ENCODE measurements around the gene PPM1K. TPM values are rescaled to one million over a fixed set of nuclear protein-coding genes. Genes with fewer than 3 reads are reported as not detected.

The PPM1K gene
- total and polyA plus RNA-seq, 4 experiments from 2014 or later = 82.2 to 84.5 (median 84.0) TPM

- Mint-ChIP-seq H3K4me1 (peaks cover 4 to 9% (median 5%) of the 10 kb centered on the region in 4 donors), H3K36me3 (no peaks in the 10 kb centered on the region), H3K27me3 (peaks cover 0 to 12% of the 10 kb centered on the region in 2 donors), H3K4me3 (peak overlapping the region in 2 of 8 donors; percentile 3 to 14), H3K27ac (peak overlapping the region in 1 of 7 donors; percentile 53), H3K9me3 (peaks cover 0 to 2% (median 0%) of the 10 kb centered on the region in 8 donors)
- intact Hi-C loops (cut with micrococcal nuclease) = loop anchor here (1.0 to 10.0 kb wide), 6 partner anchors 64 to 805 kb away; partner anchors contain the start of gene HERC5
- no peaks in the 10 kb centered on the region for H3K27me3 ChIP-seq (ENCODE audit: insufficient read depth, low read length)
- DNase-seq = peak in 4 of 5 donors; percentile 50 to 63 (median 53)
- no peaks in the 10 kb centered on the region for H3K36me3 ChIP-seq (ENCODE audit: insufficient read depth, low read length)
- ChIA-PET POLR2A (ENCODE audit: partially characterized antibody) (interaction anchor here (0.7 to 1.0 kb wide), 6 partner anchors 61 to 304 kb away, joined by 3 to 8 read pairs (median 4); partner anchors contain the start of genes HERC5, HERC6, PPM1K and PYURF), CTCF (ENCODE audit: partially characterized antibody) (interaction anchor here (0.6 to 14.6 kb wide), 32 partner anchors 8 to 804 kb away, joined by 3 to 469 read pairs (median 4); partner anchors contain the start of genes HERC5, PPM1K and PYURF)
- no peak overlapping the region for H3K27ac ChIP-seq (ENCODE audit: low read depth, low read length)
- no peak overlapping the region for H3K4me3 ChIP-seq (ENCODE audit: low read length in 2 of 2)
- H3K4me1 ChIP-seq (ENCODE audit: insufficient read depth, low read length) = no peaks in the 10 kb centered on the region
- no peaks in the 10 kb centered on the region for H3K9me3 ChIP-seq (ENCODE audit: control insufficient read depth in 1 of 2, low read length in 2 of 2)
Measured at GRCh38 chr4:88219099-88219498, 65.3 kb downstream of the PPM1K start.

- ChIA-PET POLR2A (ENCODE audit: partially characterized antibody) (interaction anchor here (1.5 kb wide), 1 partner anchor 298 kb away, joined by 4 read pairs; no protein-coding TSS in a partner anchor), CTCF (ENCODE audit: partially characterized antibody) (interaction anchor here (0.5 to 14.6 kb wide), 10 partner anchors 11 to 808 kb away, joined by 3 to 469 read pairs (median 3); partner anchors contain the start of gene PYURF)
- no peak overlapping the region for H3K4me3 Mint-ChIP-seq
- Histone ChIP-seq H3K27me3 (ENCODE audit: insufficient read depth, low read length) (no peaks in the 10 kb centered on the region), H3K4me1 (ENCODE audit: insufficient read depth, low read length) (no peaks in the 10 kb centered on the region), H3K27ac (ENCODE audit: low read depth, low read length) (no peak overlapping the region), H3K9me3 (ENCODE audit: control insufficient read depth in 1 of 2, low read length in 2 of 2) (no peaks in the 10 kb centered on the region), H3K36me3 (ENCODE audit: insufficient read depth, low read length) (no peaks in the 10 kb centered on the region), H3K4me3 (ENCODE audit: low read length in 2 of 2) (no peak overlapping the region)
- peaks cover 3 to 12% of the 10 kb centered on the region in 2 donors for H3K27me3 Mint-ChIP-seq
- H3K36me3 Mint-ChIP-seq = no peaks in the 10 kb centered on the region
- intact Hi-C loops (cut with micrococcal nuclease) = loop anchor here (10.0 kb wide), 1 partner anchor 458 kb away; no protein-coding TSS in a partner anchor
- H3K9me3 Mint-ChIP-seq = peaks cover 0 to 2% (median 0%) of the 10 kb centered on the region in 8 donors
- no peak for DNase-seq
- no peak overlapping the region for H3K27ac Mint-ChIP-seq
- H3K4me1 Mint-ChIP-seq = peaks cover 4 to 9% (median 5%) of the 10 kb centered on the region in 4 donors
Measured at GRCh38 chr4:88217169-88217568, 67.2 kb downstream of the PPM1K start.

GRCh38 chr4:88216395-88216794, 68.0 kb downstream of the PPM1K start:
- no peaks in the 10 kb centered on the region for H3K36me3 Mint-ChIP-seq
- no peak overlapping the region for H3K27ac Mint-ChIP-seq
- H3K9me3 ChIP-seq (ENCODE audit: control insufficient read depth in 1 of 2, low read length in 2 of 2) = no peaks in the 10 kb centered on the region
- ChIA-PET CTCF (ENCODE audit: partially characterized antibody) (interaction anchor here (0.8 to 14.6 kb wide), 10 partner anchors 10 to 537 kb away, joined by 3 to 469 read pairs (median 3); partner anchors contain the start of genes HERC5 and PYURF), POLR2A (ENCODE audit: partially characterized antibody) (interaction anchor here (1.5 kb wide), 1 partner anchor 299 kb away, joined by 4 read pairs; no protein-coding TSS in a partner anchor)
- no peaks in the 10 kb centered on the region for H3K4me1 ChIP-seq (ENCODE audit: insufficient read depth, low read length)
- H3K9me3 Mint-ChIP-seq = peaks cover 0 to 2% (median 0%) of the 10 kb centered on the region in 8 donors
- no peak for DNase-seq
- peaks cover 3 to 12% of the 10 kb centered on the region in 2 donors for H3K27me3 Mint-ChIP-seq
- no peak overlapping the region for H3K4me3 Mint-ChIP-seq
- no peaks in the 10 kb centered on the region for H3K27me3 ChIP-seq (ENCODE audit: insufficient read depth, low read length)
- H3K27ac ChIP-seq (ENCODE audit: low read depth, low read length) = no peak overlapping the region
- H3K4me3 ChIP-seq (ENCODE audit: low read length in 2 of 2) = no peak overlapping the region
- no peaks in the 10 kb centered on the region for H3K36me3 ChIP-seq (ENCODE audit: insufficient read depth, low read length)
- peaks cover 4 to 9% (median 6%) of the 10 kb centered on the region in 4 donors for H3K4me1 Mint-ChIP-seq
- intact Hi-C loops (cut with micrococcal nuclease) = loop anchor here (10.0 kb wide), 1 partner anchor 458 kb away; no protein-coding TSS in a partner anchor

GRCh38 chr4:88215351-88215750, 69.0 kb downstream of the PPM1K start:
- Mint-ChIP-seq H3K27ac (no peak overlapping the region), H3K9me3 (peaks cover 0 to 2% (median 0%) of the 10 kb centered on the region in 8 donors), H3K27me3 (peaks cover 3 to 12% of the 10 kb centered on the region in 2 donors), H3K4me3 (no peak overlapping the region), H3K4me1 (peaks cover 4 to 9% (median 6%) of the 10 kb centered on the region in 4 donors), H3K36me3 (no peaks in the 10 kb centered on the region)
- H3K4me3 ChIP-seq (ENCODE audit: low read length in 2 of 2) = no peak overlapping the region
- no peak overlapping the region for H3K27ac ChIP-seq (ENCODE audit: low read depth, low read length)
- DNase-seq = no peak
- no peaks in the 10 kb centered on the region for H3K4me1 ChIP-seq (ENCODE audit: insufficient read depth, low read length)
- intact Hi-C loops (cut with micrococcal nuclease) = loop anchor here (10.0 kb wide), 1 partner anchor 459 kb away; no protein-coding TSS in a partner anchor
- POLR2A ChIA-PET (ENCODE audit: partially characterized antibody) = no interaction called here
- H3K9me3 ChIP-seq (ENCODE audit: control insufficient read depth in 1 of 2, low read length in 2 of 2) = no peaks in the 10 kb centered on the region
- no peaks in the 10 kb centered on the region for H3K27me3 ChIP-seq (ENCODE audit: insufficient read depth, low read length)
- H3K36me3 ChIP-seq (ENCODE audit: insufficient read depth, low read length) = no peaks in the 10 kb centered on the region
- CTCF ChIA-PET (ENCODE audit: partially characterized antibody) = interaction anchor here (0.6 to 14.6 kb wide), 8 partner anchors 21 to 299 kb away, joined by 3 to 469 read pairs (median 4); partner anchors contain the start of gene PYURF

GRCh38 chr4:88212253-88212561, 72.2 kb downstream of the PPM1K start:
- ChIA-PET POLR2A (ENCODE audit: partially characterized antibody) (interaction anchor here (0.9 kb wide), 1 partner anchor 179 kb away, joined by 3 read pairs; no protein-coding TSS in a partner anchor), CTCF (ENCODE audit: partially characterized antibody) (interaction anchor here (0.8 to 14.6 kb wide), 20 partner anchors 8 to 1061 kb away, joined by 3 to 469 read pairs (median 6); partner anchors contain the start of gene PYURF)
- Mint-ChIP-seq H3K27ac (no peak overlapping the region), H3K4me1 (peaks cover 0 to 3% (median 0%) of the 10 kb centered on the region in 4 donors), H3K36me3 (no peaks in the 10 kb centered on the region), H3K4me3 (no peak overlapping the region), H3K9me3 (no peaks in the 10 kb centered on the region), H3K27me3 (peaks cover 3 to 5% of the 10 kb centered on the region in 2 donors)
- no peaks in the 10 kb centered on the region for H3K9me3 ChIP-seq (ENCODE audit: control insufficient read depth in 1 of 2, low read length in 2 of 2)
- no peak overlapping the region for H3K27ac ChIP-seq (ENCODE audit: low read depth, low read length)
- no peaks in the 10 kb centered on the region for H3K27me3 ChIP-seq (ENCODE audit: insufficient read depth, low read length)
- H3K36me3 ChIP-seq (ENCODE audit: insufficient read depth, low read length) = no peaks in the 10 kb centered on the region
- H3K4me1 ChIP-seq (ENCODE audit: insufficient read depth, low read length) = no peaks in the 10 kb centered on the region
- intact Hi-C loops (cut with micrococcal nuclease) = loop anchor here (1.0 to 10.0 kb wide), 4 partner anchors 179 to 463 kb away; no protein-coding TSS in a partner anchor
- H3K4me3 ChIP-seq (ENCODE audit: low read length in 2 of 2) = no peak overlapping the region
- DNase-seq = no peak

- H3K36me3 Mint-ChIP-seq = no peaks in the 10 kb centered on the region
- H3K9me3 ChIP-seq (ENCODE audit: control insufficient read depth in 1 of 2, low read length in 2 of 2) = no peaks in the 10 kb centered on the region
- DNase-seq = peak; percentile 43 to 60 (median 58)
- CTCF ChIA-PET (ENCODE audit: partially characterized antibody) = interaction anchor here (0.6 to 14.6 kb wide), 25 partner anchors 8 to 1289 kb away, joined by 3 to 469 read pairs (median 5); partner anchors contain the start of gene PYURF
- H3K27ac Mint-ChIP-seq = no peak overlapping the region
- intact Hi-C loops (cut with micrococcal nuclease) = loop anchor here (1.0 to 10.0 kb wide), 5 partner anchors 178 to 715 kb away; no protein-coding TSS in a partner anchor
- POLR2A ChIA-PET (ENCODE audit: partially characterized antibody) = interaction anchor here (0.6 to 0.9 kb wide), 2 partner anchors 178 to 179 kb away, joined by 3 read pairs; no protein-coding TSS in a partner anchor
- no peaks in the 10 kb centered on the region for H3K36me3 ChIP-seq (ENCODE audit: insufficient read depth, low read length)
- H3K4me1 ChIP-seq (ENCODE audit: insufficient read depth, low read length) = no peaks in the 10 kb centered on the region
- H3K4me3 Mint-ChIP-seq = no peak overlapping the region
- H3K4me3 ChIP-seq (ENCODE audit: low read length in 2 of 2) = no peak overlapping the region
- H3K4me1 Mint-ChIP-seq = peaks cover 0 to 3% (median 0%) of the 10 kb centered on the region in 4 donors
- no peaks in the 10 kb centered on the region for H3K9me3 Mint-ChIP-seq
- no peak overlapping the region for H3K27ac ChIP-seq (ENCODE audit: low read depth, low read length)
- peaks cover 3 to 5% of the 10 kb centered on the region in 2 donors for H3K27me3 Mint-ChIP-seq
- no peaks in the 10 kb centered on the region for H3K27me3 ChIP-seq (ENCODE audit: insufficient read depth, low read length)
Measured at GRCh38 chr4:88211473-88212252, 72.7 kb downstream of the PPM1K start.
